ENCODE data around the gene BORCS8.
"Not testable (repeated sequence)": the region's sequence is repeated elsewhere in the genome, so short reads cannot be mapped to it uniquely, and the experiment has no call there.

The BORCS8 gene

GRCh38 chr19:19179548-19180441, 12.2 kb downstream of the BORCS8 start:
- no peak for DNase-seq (ENCODE audit: low read depth)

- DNase-seq (ENCODE audit: low read depth), result no peak
Observed at GRCh38 chr19:19176950-19177349, 15.0 kb downstream of the BORCS8 start.

GRCh38 chr19:19173243-19173642, 18.7 kb downstream of the BORCS8 start:
- not testable (repeated sequence) for DNase-seq (ENCODE audit: low read depth)

GRCh38 chr19:19171821-19172532, 20.0 kb downstream of the BORCS8 start:
- DNase-seq (ENCODE audit: low read depth), result no peak

GRCh38 chr19:19170873-19171672, 20.9 kb downstream of the BORCS8 start:
- no peak for DNase-seq (ENCODE audit: low read depth)

GRCh38 chr19:19170053-19170872, 21.7 kb downstream of the BORCS8 start, which contains the start of gene MEF2B:
Gene MEF2B, minus strand, starts transcription at chr19:19170263. Its CDS starts 19,528 bp downstream, at chr19:19150735.
- no peak for DNase-seq (ENCODE audit: low read depth)

GRCh38 chr19:19169236-19170052, 22.5 kb downstream of the BORCS8 start:
- no peak for DNase-seq (ENCODE audit: low read depth)

GRCh38 chr19:19167612-19168011, 24.3 kb downstream of the BORCS8 start:
- no peak for DNase-seq (ENCODE audit: low read depth)

GRCh38 chr19:19165396-19165795, 26.6 kb downstream of the BORCS8 start:
- no peak for DNase-seq (ENCODE audit: low read depth)

- DNase-seq (ENCODE audit: low read depth), result no peak
Observed at GRCh38 chr19:19162495-19162894, 29.5 kb downstream of the BORCS8 start.

- no peak for DNase-seq (ENCODE audit: low read depth)
Observed at GRCh38 chr19:19160461-19161035, 31.4 kb downstream of the BORCS8 start.

GRCh38 chr19:19159534-19159933, 32.4 kb downstream of the BORCS8 start:
- DNase-seq (ENCODE audit: low read depth), result no peak

- no peak for DNase-seq (ENCODE audit: low read depth)
Observed at GRCh38 chr19:19157808-19158207, 34.1 kb downstream of the BORCS8 start.

- DNase-seq (ENCODE audit: low read depth), result no peak
Observed at GRCh38 chr19:19155495-19156219, 36.3 kb downstream of the BORCS8 start.

GRCh38 chr19:19154768-19155494, 37.0 kb downstream of the BORCS8 start:
- no peak for DNase-seq (ENCODE audit: low read depth)

GRCh38 chr19:19152668-19153384, 39.1 kb downstream of the BORCS8 start:
- DNase-seq (ENCODE audit: low read depth), result no peak

GRCh38 chr19:19151418-19151817, 40.5 kb downstream of the BORCS8 start:
- no peak for DNase-seq (ENCODE audit: low read depth)

GRCh38 chr19:19149435-19149834, 42.5 kb downstream of the BORCS8 start:
- no peak for DNase-seq (ENCODE audit: low read depth)
